ENCODE results near the gene DALRD3. TPM values are rescaled to one million over a fixed set of nuclear protein-coding genes. Genes with fewer than 3 reads are reported as not detected.
A peak's percentile ranks its signal among the peaks of the same experiment; 100 is the strongest.

Gene DALRD3
- total and polyA plus RNA-seq, 4 donors = 24.3 to 39.5 (median 33.3) TPM

DNA sequence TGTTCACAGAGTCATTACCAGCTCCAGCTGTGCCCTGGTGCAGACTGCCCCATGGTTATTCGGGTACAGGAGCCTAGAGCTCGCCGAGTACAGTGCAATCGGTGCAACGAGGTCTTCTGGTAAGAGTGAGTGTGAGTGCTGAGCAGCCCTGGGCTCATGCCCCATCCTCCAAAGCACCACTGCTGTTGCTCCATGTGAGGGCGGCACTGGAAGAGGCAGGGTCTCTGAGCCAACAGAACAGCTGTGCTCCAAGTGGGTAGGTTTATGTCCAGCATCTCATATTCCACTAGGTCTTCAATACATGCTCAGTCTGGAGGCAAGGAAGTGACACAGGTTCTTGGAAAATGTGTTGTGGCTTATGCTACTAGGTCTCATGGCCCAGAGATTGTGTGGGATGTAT, 47.8 kb downstream of the DALRD3 start:
- H3K27me3 ChIP-seq (ENCODE audit: control insufficient read depth in 3 of 3, insufficient read depth in 3 of 3, low read length in 2 of 3) = no peaks in the 10 kb centered on the region
- no peak overlapping the region for H3K27ac ChIP-seq (ENCODE audit: low read depth in 1 of 2, low read length in 1 of 2)
- no peaks in the 10 kb centered on the region for H3K9me3 ChIP-seq (ENCODE audit: control insufficient read depth in 4 of 4, insufficient read depth in 3 of 4, low read length in 3 of 4)
- peaks cover 21 to 52% (median 49%) of the 10 kb centered on the region in 4 donors for H3K36me3 ChIP-seq (ENCODE audit: control insufficient read depth in 4 of 4, insufficient read depth in 4 of 4, low read length in 4 of 4)
- DNase-seq = no peak
- no peaks in the 10 kb centered on the region for H3K4me1 ChIP-seq (ENCODE audit: control insufficient read depth in 5 of 5, insufficient read depth in 5 of 5, low read length in 5 of 5)
- H3K4me3 ChIP-seq = no peak overlapping the region
- WGBS, 2 donors = 96 to 99% methylated on average over 6 of the region's 6 CpGs
- no peak for ATAC-seq (ENCODE audit: insufficient read depth, low FRiP score)
- TF ChIP-seq, protein P1, sequence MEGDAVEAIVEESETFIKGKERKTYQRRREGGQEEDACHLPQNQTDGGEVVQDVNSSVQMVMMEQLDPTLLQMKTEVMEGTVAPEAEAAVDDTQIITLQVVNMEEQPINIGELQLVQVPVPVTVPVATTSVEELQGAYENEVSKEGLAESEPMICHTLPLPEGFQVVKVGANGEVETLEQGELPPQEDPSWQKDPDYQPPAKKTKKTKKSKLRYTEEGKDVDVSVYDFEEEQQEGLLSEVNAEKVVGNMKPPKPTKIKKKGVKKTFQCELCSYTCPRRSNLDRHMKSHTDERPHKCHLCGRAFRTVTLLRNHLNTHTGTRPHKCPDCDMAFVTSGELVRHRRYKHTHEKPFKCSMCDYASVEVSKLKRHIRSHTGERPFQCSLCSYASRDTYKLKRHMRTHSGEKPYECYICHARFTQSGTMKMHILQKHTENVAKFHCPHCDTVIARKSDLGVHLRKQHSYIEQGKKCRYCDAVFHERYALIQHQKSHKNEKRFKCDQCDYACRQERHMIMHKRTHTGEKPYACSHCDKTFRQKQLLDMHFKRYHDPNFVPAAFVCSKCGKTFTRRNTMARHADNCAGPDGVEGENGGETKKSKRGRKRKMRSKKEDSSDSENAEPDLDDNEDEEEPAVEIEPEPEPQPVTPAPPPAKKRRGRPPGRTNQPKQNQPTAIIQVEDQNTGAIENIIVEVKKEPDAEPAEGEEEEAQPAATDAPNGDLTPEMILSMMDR (IDR thresholded peaks at IDR 0.05; ENCODE audit: control extremely low read depth, extremely low read depth) = no peak
- H3K9ac ChIP-seq (ENCODE audit: insufficient read depth in 1 of 2, low read length in 2 of 2) = no peak overlapping the region

DNA sequence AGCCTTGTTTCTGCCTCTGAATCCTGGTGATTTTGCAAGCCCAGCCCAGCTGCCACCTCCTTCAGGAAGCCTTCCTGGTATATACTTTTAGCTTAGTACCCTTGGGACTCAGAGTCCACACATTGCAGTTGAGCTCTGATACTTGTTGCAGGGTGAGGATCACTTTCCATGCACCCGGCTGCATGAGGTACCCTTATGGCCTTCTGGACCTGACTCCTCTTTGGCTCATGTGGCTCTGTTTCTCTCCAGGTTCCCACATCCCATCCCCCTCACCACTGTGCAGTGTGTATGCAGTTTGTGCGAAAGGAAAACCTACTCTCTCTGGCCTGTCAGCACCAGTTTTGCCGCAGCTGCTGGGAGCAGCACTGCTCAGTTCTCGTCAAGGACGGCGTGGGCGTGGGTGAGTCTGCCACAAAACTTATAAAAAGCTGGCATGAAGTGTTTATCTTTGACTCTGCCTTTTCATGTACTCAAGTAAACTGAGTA, 51.5 kb downstream of the DALRD3 start:
- DNase-seq (no peak), ATAC-seq (ENCODE audit: insufficient read depth, low FRiP score) (no peak)
- WGBS, 2 donors = 80 to 91% methylated on average over 7 of the region's 7 CpGs
- H3K4me1 ChIP-seq (ENCODE audit: control insufficient read depth in 5 of 5, insufficient read depth in 5 of 5, low read length in 5 of 5) = no peaks in the 10 kb centered on the region
- H3K36me3 ChIP-seq (ENCODE audit: control insufficient read depth in 4 of 4, insufficient read depth in 4 of 4, low read length in 4 of 4) = peaks cover 9 to 38% (median 32%) of the 10 kb centered on the region in 4 donors
- TF ChIP-seq, protein P1 (IDR thresholded peaks at IDR 0.05; ENCODE audit: control extremely low read depth, extremely low read depth) = no peak
- no peak overlapping the region for H3K27ac ChIP-seq (ENCODE audit: low read depth in 1 of 2, low read length in 1 of 2)
- H3K9me3 ChIP-seq (ENCODE audit: control insufficient read depth in 4 of 4, insufficient read depth in 3 of 4, low read length in 3 of 4) = no peaks in the 10 kb centered on the region
- no peaks in the 10 kb centered on the region for H3K27me3 ChIP-seq (ENCODE audit: control insufficient read depth in 3 of 3, insufficient read depth in 3 of 3, low read length in 2 of 3)
- no peak overlapping the region for H3K4me3 ChIP-seq
- H3K9ac ChIP-seq (ENCODE audit: insufficient read depth in 1 of 2, low read length in 2 of 2) = no peak overlapping the region

DNA sequence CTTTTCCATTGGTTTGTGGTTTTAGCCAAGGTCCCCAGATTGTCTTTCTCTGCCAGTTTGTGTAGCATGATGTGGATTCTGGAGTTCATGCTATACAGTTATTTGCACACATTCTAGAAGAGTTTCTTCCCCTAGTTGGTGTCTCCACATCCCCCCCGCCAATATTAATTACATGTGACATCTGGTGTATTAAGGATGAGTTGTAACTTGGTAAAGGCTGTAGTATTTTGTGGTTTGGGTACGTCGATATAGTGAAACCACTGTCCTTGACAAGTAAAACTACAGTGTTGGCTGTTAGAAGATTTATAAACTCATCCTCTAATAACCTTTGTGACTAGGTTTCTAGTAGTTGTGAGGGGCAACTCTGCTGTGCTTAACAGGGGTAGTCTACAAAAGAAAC, 52.0 kb downstream of the DALRD3 start:
- Histone ChIP-seq H3K4me1 (ENCODE audit: control insufficient read depth in 5 of 5, insufficient read depth in 5 of 5, low read length in 5 of 5) (no peaks in the 10 kb centered on the region), H3K27me3 (ENCODE audit: control insufficient read depth in 3 of 3, insufficient read depth in 3 of 3, low read length in 2 of 3) (no peaks in the 10 kb centered on the region), H3K27ac (ENCODE audit: low read depth in 1 of 2, low read length in 1 of 2) (no peak overlapping the region), H3K36me3 (ENCODE audit: control insufficient read depth in 4 of 4, insufficient read depth in 4 of 4, low read length in 4 of 4) (peaks cover 7 to 33% (median 27%) of the 10 kb centered on the region in 4 donors), H3K9me3 (ENCODE audit: control insufficient read depth in 4 of 4, insufficient read depth in 3 of 4, low read length in 3 of 4) (no peaks in the 10 kb centered on the region), H3K4me3 (no peak overlapping the region), H3K9ac (ENCODE audit: insufficient read depth in 1 of 2, low read length in 2 of 2) (no peak overlapping the region)
- no peak for ATAC-seq (ENCODE audit: insufficient read depth, low FRiP score)
- WGBS, 2 donors = 86 to 93% methylated on average over 3 of the region's 3 CpGs
- no peak for DNase-seq
- TF ChIP-seq, protein P1 (IDR thresholded peaks at IDR 0.05; ENCODE audit: control extremely low read depth, extremely low read depth) = no peak

Small RNA genes within 50 kb of the gene (small RNA-seq; reads per million reads assigned to genes)
- gene MIR191 (ENCODE audit: low replicate concordance) (4,388 reads per million, percentile 100 among the genes with 10 or more reads in this experiment), gene MIR425 (ENCODE audit: low replicate concordance) (71.3 reads per million, percentile 98 among the genes with 10 or more reads in this experiment)

Other genes starting within 250 kb of the DALRD3 start
- 10 to 100 TPM; 24.2 to 72.8 TPM for gene PRKAR2A, start 170.7 kb downstream of the DALRD3 start, total RNA-seq
- gene PRKAR2A, start 170.7 kb downstream of the DALRD3 start, polyA plus RNA-seq = 10 to 100 TPM; 10.3 to 16.7 TPM
- 10 to 100 TPM in 1 of 2 donors, 1 to 10 TPM in 1; 8.1 to 19.3 TPM for gene SLC25A20, start 119.7 kb downstream of the DALRD3 start, total RNA-seq
- 10 to 100 TPM; 12.1 to 17.1 TPM for gene SLC25A20, start 119.7 kb downstream of the DALRD3 start, polyA plus RNA-seq
- gene ARIH2, start 99.7 kb downstream of the DALRD3 start, total RNA-seq = 10 to 100 TPM; 83.3 to 97.6 TPM
- gene ARIH2, start 99.7 kb downstream of the DALRD3 start, polyA plus RNA-seq = 10 to 100 TPM; 33.1 to 47.9 TPM
- gene P4HTM, start 28.3 kb downstream of the DALRD3 start, total RNA-seq = 10 to 100 TPM; 58.8 to 66.4 TPM
- gene P4HTM, start 28.3 kb downstream of the DALRD3 start, polyA plus RNA-seq = 10 to 100 TPM; 36.0 to 36.2 TPM
- gene WDR6, start 11.2 kb downstream of the DALRD3 start, total RNA-seq = 100 to 1,000 TPM in 1 of 2 donors, 10 to 100 TPM in 1; 88.7 to 138 TPM
- gene WDR6, start 11.2 kb downstream of the DALRD3 start, polyA plus RNA-seq = 100 to 1,000 TPM in 1 of 2 donors, 10 to 100 TPM in 1; 80.3 to 130 TPM
- 100 to 1,000 TPM in 1 of 2 donors, 10 to 100 TPM in 1; 49.9 to 115 TPM for gene NDUFAF3, start 3.5 kb upstream of the DALRD3 start, total RNA-seq
- gene NDUFAF3, start 3.5 kb upstream of the DALRD3 start, polyA plus RNA-seq = 100 to 1,000 TPM; 105 to 143 TPM
- 100 to 1,000 TPM; 166 to 216 TPM for gene IMPDH2, start 10.8 kb upstream of the DALRD3 start, total RNA-seq
- 100 to 1,000 TPM; 129 to 154 TPM for gene IMPDH2, start 10.8 kb upstream of the DALRD3 start, polyA plus RNA-seq
- 10 to 100 TPM; 67.7 to 76.0 TPM for gene QRICH1, start 75.5 kb upstream of the DALRD3 start, total RNA-seq
- 10 to 100 TPM; 35.1 to 38.2 TPM for gene QRICH1, start 75.5 kb upstream of the DALRD3 start, polyA plus RNA-seq
- 100 to 1,000 TPM; 191 to 223 TPM for gene QARS1, start 86.2 kb upstream of the DALRD3 start, total RNA-seq
- gene QARS1, start 86.2 kb upstream of the DALRD3 start, polyA plus RNA-seq = 100 to 1,000 TPM; 172 to 234 TPM
- 10 to 100 TPM; 49.9 to 63.1 TPM for gene USP19, start 102.2 kb upstream of the DALRD3 start, total RNA-seq
- 10 to 100 TPM; 20.3 to 30.2 TPM for gene USP19, start 102.2 kb upstream of the DALRD3 start, polyA plus RNA-seq
- gene LAMB2, start 114.5 kb upstream of the DALRD3 start, total RNA-seq = 100 to 1,000 TPM; 291 to 616 TPM
- gene LAMB2, start 114.5 kb upstream of the DALRD3 start, polyA plus RNA-seq = 100 to 1,000 TPM; 153 to 331 TPM
- 10 to 100 TPM; 13.9 to 23.8 TPM for gene CCDC71, start 147.8 kb upstream of the DALRD3 start, total RNA-seq
- gene CCDC71, start 147.8 kb upstream of the DALRD3 start, polyA plus RNA-seq = 10 to 100 TPM; 16.3 to 29.3 TPM
- gene KLHDC8B, start 153.0 kb upstream of the DALRD3 start, total RNA-seq = 10 to 100 TPM; 29.6 to 32.0 TPM
- gene KLHDC8B, start 153.0 kb upstream of the DALRD3 start, polyA plus RNA-seq = 10 to 100 TPM; 19.4 to 32.5 TPM